GM18858 (cell line): ENCODE data around the gene SDHAF3.

Experiments used
- ATAC-seq: cut with Tn5 transposase; IDR thresholded peaks from one replicate; pipeline ENCODE4 v1.9.1; 2021; ENCODE audit not compliant: unreplicated experiment

Gene SDHAF3

DNA sequence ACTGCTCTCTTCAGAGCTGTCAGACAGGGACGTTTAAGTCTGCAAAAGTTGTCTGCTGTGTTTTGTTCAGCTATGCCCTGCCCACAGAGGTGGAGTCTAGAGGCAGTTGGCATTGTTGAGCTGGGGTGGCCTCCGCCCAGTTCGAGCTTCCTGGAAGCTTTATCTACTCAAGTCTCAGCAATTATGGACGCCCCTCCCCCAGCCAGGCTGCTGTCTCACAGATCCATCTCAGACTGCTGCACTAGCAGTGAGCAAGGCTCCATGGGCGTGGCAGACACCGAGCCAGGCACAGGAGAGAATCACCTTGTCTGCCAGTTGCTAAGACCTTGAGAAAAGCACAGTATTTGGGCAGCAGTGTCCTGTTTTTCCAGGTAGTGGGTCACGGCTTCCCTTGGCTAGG, 98.1 kb downstream of the SDHAF3 start:
- ATAC-seq = no peak

DNA sequence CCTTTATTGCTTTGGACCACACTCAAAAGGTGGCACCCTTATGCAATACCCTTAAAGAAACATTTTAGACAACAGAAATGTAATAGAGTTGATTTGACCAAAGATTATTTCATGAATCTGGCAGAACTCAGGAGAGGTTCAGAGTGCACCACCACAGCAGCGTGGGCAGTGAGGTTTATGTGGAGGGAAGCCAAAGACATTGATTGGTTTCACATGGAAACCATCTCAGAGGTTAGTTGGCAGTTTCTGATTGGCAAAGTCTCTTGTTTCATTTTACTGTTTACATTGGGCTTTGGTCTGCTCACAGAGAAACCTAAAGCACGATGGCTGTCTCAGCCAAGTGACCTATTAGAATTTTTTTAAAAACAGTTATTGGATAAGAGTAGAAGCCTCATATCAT, 101.3 kb downstream of the SDHAF3 start:
- no peak for ATAC-seq

DNA sequence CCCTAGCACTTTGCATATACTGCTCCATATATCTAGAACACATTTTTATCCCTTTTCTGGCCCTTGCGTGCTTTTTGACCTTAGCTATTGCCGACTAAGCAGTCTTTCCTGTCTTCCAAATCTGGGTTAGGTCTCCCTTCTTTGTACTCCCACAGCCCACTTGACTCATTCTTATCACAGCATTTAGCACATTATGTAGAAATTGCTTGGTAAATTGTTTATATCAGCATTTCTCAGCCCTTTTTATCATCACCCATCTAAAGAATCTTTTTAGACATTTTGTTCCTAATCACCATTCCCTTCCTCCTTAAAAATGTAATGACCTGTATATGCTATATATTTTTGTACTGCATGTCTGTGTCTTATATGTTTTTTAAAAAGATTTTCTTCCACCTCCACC, 101.7 kb downstream of the SDHAF3 start:
- ATAC-seq = no peak

DNA sequence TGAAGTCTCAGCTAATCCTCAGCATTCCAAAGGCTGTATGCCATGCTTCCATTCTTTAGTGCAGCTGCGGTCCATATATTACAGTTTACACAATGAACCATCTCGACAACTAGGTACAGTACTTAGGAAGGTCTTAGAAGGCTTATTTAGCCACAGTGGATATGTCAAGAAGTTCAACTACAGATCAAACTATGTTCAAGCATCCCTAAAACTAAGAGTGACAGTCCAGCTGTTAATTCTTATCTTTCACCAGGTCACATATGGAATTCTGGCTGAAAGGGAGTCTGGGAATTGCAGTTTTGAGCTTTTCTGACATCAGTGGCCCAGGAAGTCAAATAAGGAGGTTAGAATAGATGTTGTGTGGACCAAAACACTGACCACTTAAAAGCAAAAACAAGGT, 106.8 kb downstream of the SDHAF3 start:
- no peak for ATAC-seq

DNA sequence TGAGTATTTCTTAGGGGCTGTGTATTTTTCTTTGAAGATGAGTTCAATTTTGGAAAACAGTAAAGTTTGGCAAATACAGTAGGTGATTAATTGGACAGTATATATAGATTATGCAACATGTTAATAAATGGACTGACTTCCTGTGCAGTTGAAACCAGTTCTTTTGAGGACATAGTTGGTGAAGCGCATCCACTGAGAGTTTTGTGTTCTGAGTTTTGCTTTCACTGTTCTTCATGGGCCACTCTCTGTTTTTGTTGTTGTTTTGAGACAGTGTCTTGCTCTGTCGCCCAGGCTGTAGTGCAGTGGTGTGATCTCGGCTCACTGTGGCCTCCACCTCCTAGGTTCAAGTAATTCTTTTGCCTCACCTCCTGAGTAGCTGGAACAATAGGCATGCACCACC, 109.0 kb downstream of the SDHAF3 start:
- ATAC-seq = peak; percentile 95
